ENCODE data around the gene ASB5. TPM values are rescaled to one million over a fixed set of nuclear protein-coding genes. Genes with fewer than 3 reads are reported as not detected.
"Not testable (repeated sequence)": the region's sequence is repeated elsewhere in the genome, so short reads cannot be mapped to it uniquely, and the experiment has no call there.

Gene ASB5
- total and polyA plus RNA-seq, 10 of the 15 experiments (the other 5 are each of a cell fraction or from before 2014, with no cell fraction given) = not detected

DNA sequence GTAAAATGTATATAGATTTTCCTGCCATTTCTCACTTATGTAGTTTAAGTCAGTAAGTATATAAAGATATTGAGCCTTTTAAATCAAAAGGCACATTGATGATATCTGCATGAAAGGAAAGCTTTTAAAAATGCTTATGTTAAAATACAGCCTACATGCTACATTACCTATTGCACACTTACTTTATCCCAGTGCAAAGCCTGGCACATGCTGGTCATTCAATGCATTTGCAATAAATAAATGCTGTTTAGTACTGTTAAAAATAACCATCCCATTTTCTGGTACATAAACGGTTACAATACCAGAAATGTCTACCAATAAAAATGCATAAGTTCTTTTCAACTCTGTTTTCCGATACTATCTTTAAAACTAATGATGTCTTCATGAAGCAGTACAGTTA is 51.5 kb downstream of the ASB5 start:
- ChIA-PET POLR2A (no interaction called here), CTCF (interaction anchor here (1.0 to 1.5 kb wide), 5 partner anchors 12 to 273 kb away, joined by 3 read pairs; no protein-coding TSS in a partner anchor)
- intact Hi-C loops (cut with micrococcal nuclease; ENCODE audit: unreplicated experiment) = no loop called here

DNA sequence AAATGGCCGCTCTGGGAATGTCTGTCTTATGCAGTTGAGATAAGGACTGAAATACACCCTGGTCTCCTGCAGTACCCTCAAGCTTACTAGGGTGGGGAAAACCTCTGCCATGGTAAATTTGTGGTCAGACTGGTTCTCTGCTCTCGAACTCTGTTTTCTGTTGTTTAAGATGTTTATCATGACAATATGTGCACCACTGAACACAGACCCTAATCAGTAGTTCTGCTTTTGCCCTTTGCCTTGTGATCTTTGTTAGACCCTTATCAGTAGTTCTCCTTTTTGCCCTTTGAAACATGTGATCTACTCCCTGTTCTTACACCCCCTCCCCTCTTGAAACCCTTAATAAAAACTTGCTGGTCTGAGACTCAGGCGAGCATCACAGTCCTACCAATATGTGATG is 56.7 kb downstream of the ASB5 start:
- H4K20me1 ChIP-seq (ENCODE audit: control insufficient read depth, insufficient read depth); H3K4me2 ChIP-seq (ENCODE audit: control insufficient read depth, insufficient read depth); RAD21 ChIA-PET (ENCODE audit: unreplicated experiment); H3K4me3 ChIP-seq; H3K4me1 ChIP-seq (ENCODE audit: control insufficient read depth, insufficient read depth, low read length); CTCF ChIA-PET; in situ Hi-C loops (cut with MboI); H3K36me3 ChIP-seq (ENCODE audit: control insufficient read depth in 2 of 2, insufficient read depth in 2 of 2, low read length in 1 of 2); H3K27ac ChIP-seq (ENCODE audit: control insufficient read depth, insufficient read depth); intact Hi-C loops (cut with micrococcal nuclease; ENCODE audit: unreplicated experiment); BruUV-seq (replicated peaks); H3K9ac ChIP-seq (ENCODE audit: control insufficient read depth, insufficient read depth, low read length); H3K9me3 ChIP-seq (replicated peaks; ENCODE audit: control insufficient read depth, insufficient read depth, low read length); ATAC-seq; H2AFZ ChIP-seq (ENCODE audit: control insufficient read depth, low read depth, low read length); H3K27me3 ChIP-seq (replicated peaks in 1 of 2; ENCODE audit: control insufficient read depth in 2 of 2, insufficient read depth in 2 of 2, low read length in 1 of 2); FAIRE-seq; DNase-seq (ENCODE audit: low read depth, low spot score); H3K79me2 ChIP-seq (ENCODE audit: control insufficient read depth, insufficient read depth, low read length): not testable (repeated sequence)
- SMC1A ChIA-PET (ENCODE audit: uncharacterized antibody, unreplicated experiment) = interaction anchor here (1.8 kb wide), 1 partner anchor 8 kb away, joined by 3 read pairs; no protein-coding TSS in a partner anchor
- POLR2A ChIA-PET = interaction anchor here (0.7 kb wide), 1 partner anchor 14 kb away, joined by 3 read pairs; no protein-coding TSS in a partner anchor
- WGBS (ENCODE audit: insufficient coverage, insufficient replicate concordance, low lambda C conversion rate, missing lambda C conversion rate) = 49% methylated on average over 3 of the region's 3 CpGs

More for the DNA sequence above, 51.5 kb downstream of the ASB5 start:
- Histone ChIP-seq H2AFZ (ENCODE audit: control insufficient read depth, low read depth, low read length) (no peak overlapping the region), H3K36me3 (ENCODE audit: control insufficient read depth in 2 of 2, insufficient read depth in 2 of 2, low read length in 1 of 2) (no peaks in the 10 kb centered on the region), H3K9ac (ENCODE audit: control insufficient read depth, insufficient read depth, low read length) (no peak overlapping the region), H3K27ac (ENCODE audit: control insufficient read depth, insufficient read depth) (no peak overlapping the region), H4K20me1 (ENCODE audit: control insufficient read depth, insufficient read depth) (no peaks in the 10 kb centered on the region), H3K79me2 (ENCODE audit: control insufficient read depth, insufficient read depth, low read length) (no peaks in the 10 kb centered on the region), H3K9me3 (replicated peaks; ENCODE audit: control insufficient read depth, insufficient read depth, low read length) (no peaks in the 10 kb centered on the region), H3K4me1 (ENCODE audit: control insufficient read depth, insufficient read depth, low read length) (no peaks in the 10 kb centered on the region), H3K27me3 (replicated peaks in 1 of 2; ENCODE audit: control insufficient read depth in 2 of 2, insufficient read depth in 2 of 2, low read length in 1 of 2) (no peaks in the 10 kb centered on the region; a peak in 1 of 4 replicates), H3K4me3 (no peak overlapping the region), H3K4me2 (ENCODE audit: control insufficient read depth, insufficient read depth) (no peak overlapping the region)
- 63% methylated on average over 2 of the region's 2 CpGs for WGBS (ENCODE audit: insufficient coverage, insufficient replicate concordance, low lambda C conversion rate, missing lambda C conversion rate)
- ATAC-seq = peak; percentile 32; the same call in 1 of the 3 replicates
- DNase-seq (ENCODE audit: low read depth, low spot score) = no peak
- TF ChIP-seq MTA3 (IDR thresholded peaks at IDR 0.05; ENCODE audit: borderline replicate concordance, low read length) (no peak), HDAC6 (IDR thresholded peaks at IDR 0.05; ENCODE audit: unreplicated experiment) (no peak), LARP7 (IDR thresholded peaks at IDR 0.05) (no peak), GABPA (IDR thresholded peaks at IDR 0.05; ENCODE audit: low read depth) (no peak), HCFC1 (IDR thresholded peaks at IDR 0.05; ENCODE audit: low read length) (no peak), ETV6 (conservative IDR thresholded peaks at IDR 0.05 in 1 of 2, IDR thresholded peaks at IDR 0.05 in 1 of 2; ENCODE audit: borderline replicate concordance in 1 of 2, low read depth in 1 of 2) (no peak), RAD21 (IDR thresholded peaks at IDR 0.05; ENCODE audit: insufficient read depth, low read depth, low read length) (peak; percentile 44; the same call in 1 of the 2 replicates), TBL1XR1 (IDR thresholded peaks at IDR 0.05; ENCODE audit: low read depth, low read length) (no peak), KAT2A (conservative IDR thresholded peaks at IDR 0.05; ENCODE audit: control insufficient read depth, low read depth, low read length) (no peak)
- TF ChIP-seq, protein P1, sequence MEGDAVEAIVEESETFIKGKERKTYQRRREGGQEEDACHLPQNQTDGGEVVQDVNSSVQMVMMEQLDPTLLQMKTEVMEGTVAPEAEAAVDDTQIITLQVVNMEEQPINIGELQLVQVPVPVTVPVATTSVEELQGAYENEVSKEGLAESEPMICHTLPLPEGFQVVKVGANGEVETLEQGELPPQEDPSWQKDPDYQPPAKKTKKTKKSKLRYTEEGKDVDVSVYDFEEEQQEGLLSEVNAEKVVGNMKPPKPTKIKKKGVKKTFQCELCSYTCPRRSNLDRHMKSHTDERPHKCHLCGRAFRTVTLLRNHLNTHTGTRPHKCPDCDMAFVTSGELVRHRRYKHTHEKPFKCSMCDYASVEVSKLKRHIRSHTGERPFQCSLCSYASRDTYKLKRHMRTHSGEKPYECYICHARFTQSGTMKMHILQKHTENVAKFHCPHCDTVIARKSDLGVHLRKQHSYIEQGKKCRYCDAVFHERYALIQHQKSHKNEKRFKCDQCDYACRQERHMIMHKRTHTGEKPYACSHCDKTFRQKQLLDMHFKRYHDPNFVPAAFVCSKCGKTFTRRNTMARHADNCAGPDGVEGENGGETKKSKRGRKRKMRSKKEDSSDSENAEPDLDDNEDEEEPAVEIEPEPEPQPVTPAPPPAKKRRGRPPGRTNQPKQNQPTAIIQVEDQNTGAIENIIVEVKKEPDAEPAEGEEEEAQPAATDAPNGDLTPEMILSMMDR (IDR thresholded peaks at IDR 0.05 in 2 of 3, conservative IDR thresholded peaks at IDR 0.05 in 1 of 3; ENCODE audit: control insufficient read depth in 2 of 3, extremely low read depth in 1 of 3, insufficient read depth in 1 of 3, low read depth in 3 of 3, low read length in 3 of 3) = peak in 1 of 3 experiments; percentile 38; a peak in 2 of 6 replicates
- TF ChIP-seq, protein P2, sequence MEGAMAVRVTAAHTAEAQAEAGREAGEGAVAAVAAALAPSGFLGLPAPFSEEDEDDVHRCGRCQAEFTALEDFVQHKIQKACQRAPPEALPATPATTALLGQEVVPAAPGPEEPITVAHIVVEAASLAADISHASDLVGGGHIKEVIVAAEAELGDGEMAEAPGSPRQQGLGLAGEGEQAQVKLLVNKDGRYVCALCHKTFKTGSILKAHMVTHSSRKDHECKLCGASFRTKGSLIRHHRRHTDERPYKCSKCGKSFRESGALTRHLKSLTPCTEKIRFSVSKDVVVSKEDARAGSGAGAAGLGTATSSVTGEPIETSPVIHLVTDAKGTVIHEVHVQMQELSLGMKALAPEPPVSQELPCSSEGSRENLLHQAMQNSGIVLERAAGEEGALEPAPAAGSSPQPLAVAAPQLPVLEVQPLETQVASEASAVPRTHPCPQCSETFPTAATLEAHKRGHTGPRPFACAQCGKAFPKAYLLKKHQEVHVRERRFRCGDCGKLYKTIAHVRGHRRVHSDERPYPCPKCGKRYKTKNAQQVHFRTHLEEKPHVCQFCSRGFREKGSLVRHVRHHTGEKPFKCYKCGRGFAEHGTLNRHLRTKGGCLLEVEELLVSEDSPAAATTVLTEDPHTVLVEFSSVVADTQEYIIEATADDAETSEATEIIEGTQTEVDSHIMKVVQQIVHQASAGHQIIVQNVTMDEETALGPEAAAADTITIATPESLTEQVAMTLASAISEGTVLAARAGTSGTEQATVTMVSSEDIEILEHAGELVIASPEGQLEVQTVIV (IDR thresholded peaks at IDR 0.05; ENCODE audit: borderline replicate concordance, partially characterized antibody) = no peak
- TF ChIP-seq, protein P3, sequence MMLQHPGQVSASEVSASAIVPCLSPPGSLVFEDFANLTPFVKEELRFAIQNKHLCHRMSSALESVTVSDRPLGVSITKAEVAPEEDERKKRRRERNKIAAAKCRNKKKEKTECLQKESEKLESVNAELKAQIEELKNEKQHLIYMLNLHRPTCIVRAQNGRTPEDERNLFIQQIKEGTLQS (IDR thresholded peaks at IDR 0.05; ENCODE audit: borderline replicate concordance, extremely low read depth, low read depth, low read length) = no peak
- no peak for FAIRE-seq
- SMC1A ChIA-PET (ENCODE audit: uncharacterized antibody, unreplicated experiment) = interaction anchor here (1.0 to 1.8 kb wide), 3 partner anchors 21 to 263 kb away, joined by 3 to 5 read pairs (median 3); partner anchors contain the start of gene SPATA4
- RAD21 ChIA-PET (ENCODE audit: unreplicated experiment) = interaction anchor here (0.9 to 1.6 kb wide), 2 partner anchors 103 to 264 kb away, joined by 3 to 5 read pairs; no protein-coding TSS in a partner anchor
- BruUV-seq (replicated peaks) = no TSS peak
- in situ Hi-C loops (cut with MboI) = no loop called here
